ENCODE measurements around the gene RERE.
"Not testable (repeated sequence)": the region's sequence is repeated elsewhere in the genome, so short reads cannot be mapped to it uniquely, and the experiment has no call there.

GRCh38 chr1:8611634-8612515 lies 205.6 kb downstream of the RERE start:
- TF ChIP-seq CTCF (conservative IDR thresholded peaks at IDR 0.05; ENCODE audit: low read length); EZH2phosphoT487 (IDR thresholded peaks at IDR 0.05; ENCODE audit: borderline replicate concordance, low read depth, low read length): not testable (repeated sequence)

Measured in OCI-LY7 (cell line).